ENCODE results near the gene FAR2.

- TF ChIP-seq CTCF (IDR thresholded peaks at IDR 0.05) (no peak), POLR2A (IDR thresholded peaks at IDR 0.05) (no peak)
Observed at GRCh38 chr12:29226616-29227015, 77.5 kb downstream of the FAR2 start.
